HFF-Myc (cell line): ENCODE measurements around the gene CCNY.

Source experiments
- DNase-seq: peaks from one replicate; pipeline ENCODE4 v3.0.0-alpha.2; 2011; ENCODE audit warnings: low read depth; ENCODE audit errors: extremely low read depth
- H3K4me3 ChIP-seq: replicated peaks from 2 replicates; pipeline ENCODE4 v1.5.1; 2011; ENCODE audit warnings: low read depth, mild to moderate bottlenecking, control low read depth, low read length
- TF ChIP-seq, protein P1 (sequence below): IDR thresholded peaks from 2 replicates; pipeline ENCODE4 v1.5.1; 2012; ENCODE audit warnings: mild to moderate bottlenecking, low read depth, low read length, control low read depth; ENCODE audit errors: missing control alignments

Gene CCNY

DNA sequence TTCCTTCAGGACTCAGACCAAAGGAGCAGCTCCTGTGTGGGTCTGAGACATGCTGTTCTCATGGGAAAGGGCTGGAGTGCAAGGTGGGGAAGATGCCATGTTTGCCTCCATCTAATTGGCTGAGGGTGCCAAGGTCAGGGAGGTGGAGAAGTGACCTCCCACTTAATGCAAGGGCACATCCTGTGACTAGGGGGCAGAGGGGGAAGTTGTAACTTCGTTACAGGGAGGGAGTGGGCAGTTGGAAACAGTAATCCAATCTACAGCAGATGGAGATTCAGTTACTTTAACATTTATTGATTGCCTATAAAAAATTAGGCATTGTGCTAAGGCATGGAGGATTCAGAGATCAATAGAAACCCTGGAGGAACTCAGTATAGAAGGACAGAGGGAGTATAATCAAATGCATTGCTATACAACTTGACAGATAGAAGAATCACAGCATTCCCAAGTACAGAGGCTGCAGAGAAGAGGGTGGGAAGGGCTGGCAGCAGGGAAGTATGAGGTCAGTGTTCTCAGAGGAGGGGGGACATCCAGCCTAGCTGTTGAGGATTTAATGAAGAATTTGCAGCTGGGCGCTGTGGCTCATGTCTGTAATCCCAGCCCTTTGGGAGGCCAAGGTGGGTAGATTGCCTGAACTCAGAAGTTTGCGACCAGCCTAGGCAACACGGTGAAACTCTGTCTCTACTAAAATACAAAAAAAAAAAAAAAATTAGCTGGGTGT lies 75.9 kb downstream of the CCNY start:
- DNase-seq: no peak
- TF ChIP-seq, protein P1, sequence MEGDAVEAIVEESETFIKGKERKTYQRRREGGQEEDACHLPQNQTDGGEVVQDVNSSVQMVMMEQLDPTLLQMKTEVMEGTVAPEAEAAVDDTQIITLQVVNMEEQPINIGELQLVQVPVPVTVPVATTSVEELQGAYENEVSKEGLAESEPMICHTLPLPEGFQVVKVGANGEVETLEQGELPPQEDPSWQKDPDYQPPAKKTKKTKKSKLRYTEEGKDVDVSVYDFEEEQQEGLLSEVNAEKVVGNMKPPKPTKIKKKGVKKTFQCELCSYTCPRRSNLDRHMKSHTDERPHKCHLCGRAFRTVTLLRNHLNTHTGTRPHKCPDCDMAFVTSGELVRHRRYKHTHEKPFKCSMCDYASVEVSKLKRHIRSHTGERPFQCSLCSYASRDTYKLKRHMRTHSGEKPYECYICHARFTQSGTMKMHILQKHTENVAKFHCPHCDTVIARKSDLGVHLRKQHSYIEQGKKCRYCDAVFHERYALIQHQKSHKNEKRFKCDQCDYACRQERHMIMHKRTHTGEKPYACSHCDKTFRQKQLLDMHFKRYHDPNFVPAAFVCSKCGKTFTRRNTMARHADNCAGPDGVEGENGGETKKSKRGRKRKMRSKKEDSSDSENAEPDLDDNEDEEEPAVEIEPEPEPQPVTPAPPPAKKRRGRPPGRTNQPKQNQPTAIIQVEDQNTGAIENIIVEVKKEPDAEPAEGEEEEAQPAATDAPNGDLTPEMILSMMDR: no peak
- no peak overlapping the region for H3K4me3 ChIP-seq

DNA sequence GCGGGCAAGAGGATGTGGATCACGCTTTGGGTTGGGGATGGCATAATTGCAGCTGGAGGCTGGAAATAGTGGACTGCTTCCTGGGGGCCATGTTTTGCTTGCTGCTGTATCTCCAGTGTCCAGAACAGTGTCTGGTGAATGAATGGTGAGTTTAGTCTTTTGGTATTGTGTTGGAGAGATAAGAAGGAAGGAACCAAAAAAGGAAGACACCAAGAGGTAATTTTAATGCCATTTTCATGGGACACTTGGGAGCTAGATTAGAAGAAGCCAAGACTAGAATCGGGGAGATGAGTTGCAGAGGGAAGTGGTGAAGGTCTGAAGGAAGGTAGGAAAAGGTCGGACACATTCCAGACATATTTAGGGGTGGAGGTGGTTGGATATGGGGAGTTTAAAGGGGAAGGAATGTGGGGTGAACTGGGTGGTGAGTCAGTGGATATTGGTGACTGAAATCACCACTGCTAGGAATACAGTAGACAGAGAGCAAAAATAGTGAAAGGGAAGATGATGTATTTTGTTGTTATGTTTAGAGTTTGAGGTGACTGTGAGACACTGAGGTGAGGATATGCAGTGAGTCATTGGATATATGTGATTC lies 76.7 kb downstream of the CCNY start:
- no peak overlapping the region for H3K4me3 ChIP-seq
- TF ChIP-seq, protein P1: no peak
- no peak for DNase-seq

GRCh38 chr10:35413985-35414861 lies 77.9 kb downstream of the CCNY start:
- H3K4me3 ChIP-seq: no peak overlapping the region
- TF ChIP-seq, protein P1: no peak

DNA sequence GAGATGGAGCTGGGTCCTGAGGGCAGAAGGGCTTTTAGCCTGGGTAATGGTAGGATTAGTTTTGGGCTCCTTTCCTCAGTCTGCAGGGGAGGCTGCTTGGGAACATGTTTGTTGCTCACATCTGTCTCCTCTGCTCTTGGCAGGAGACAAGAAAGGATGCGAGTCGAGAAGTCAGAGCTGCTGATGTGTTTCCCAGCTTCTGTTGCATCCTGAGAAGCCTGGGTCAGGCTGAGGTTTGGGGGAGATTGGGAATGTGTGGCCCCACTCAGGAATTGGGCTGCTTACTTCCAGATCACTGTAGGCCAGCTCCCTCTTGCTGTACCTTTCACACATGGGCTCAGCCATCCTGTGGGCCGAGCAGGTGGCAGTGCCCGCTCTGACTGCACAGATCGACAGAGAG lies 79.2 kb downstream of the CCNY start:
- DNase-seq: no peak
- TF ChIP-seq, protein P1: no peak
- H3K4me3 ChIP-seq: no peak overlapping the region

More at GRCh38 chr10:35413985-35414861, 77.9 kb downstream of the CCNY start:
- no peak for DNase-seq

GRCh38 chr10:35416619-35417312 lies 80.5 kb downstream of the CCNY start:
- TF ChIP-seq, protein P1: no peak
- H3K4me3 ChIP-seq: no peak overlapping the region
- DNase-seq: no peak

GRCh38 chr10:35417313-35417625 lies 81.0 kb downstream of the CCNY start:
- DNase-seq: no peak
- no peak overlapping the region for H3K4me3 ChIP-seq
- TF ChIP-seq, protein P1: no peak
